HG03378 (cell line): ENCODE data around the gene PCDH10.
"Not testable (repeated sequence)": the region's sequence is repeated elsewhere in the genome, so short reads cannot be mapped to it uniquely, and the experiment has no call there.

Source experiments
- ATAC-seq: cut with Tn5 transposase; IDR thresholded peaks from one replicate; pipeline ENCODE4 v1.9.1; 2021; ENCODE audit warnings: mild to moderate bottlenecking, moderate library complexity; ENCODE audit not compliant: unreplicated experiment

Gene PCDH10

GRCh38 chr4:133233922-133234321 is 84.8 kb downstream of the PCDH10 start:
- ATAC-seq, result no peak

- not testable (repeated sequence) for ATAC-seq
Observed at GRCh38 chr4:133240451-133240850, 91.4 kb downstream of the PCDH10 start.
